Liver (tissue), 9 donors: ENCODE results near the gene ING1. TPM values are rescaled to one million over a fixed set of nuclear protein-coding genes. Genes with fewer than 3 reads are reported as not detected.
"Not testable (repeated sequence)": the region's sequence is repeated elsewhere in the genome, so short reads cannot be mapped to it uniquely, and the experiment has no call there.

ENCODE experiments used
- DNase-seq: peaks from one replicate; pipeline ENCODE4 v3.0.0-alpha.2; 2017; ENCODE audit warnings: low spot score
- H3K27ac ChIP-seq, 2 donors: one replicate each; pipeline ENCODE4 v1.7.0; 2013; ENCODE audit warnings: inconsistent platforms in 2 of 2, low read length in 2 of 2, control low read depth in 1 of 2, low read depth in 1 of 2, mild to moderate bottlenecking in 1 of 2
- H3K27me3 ChIP-seq, 4 donors: one replicate each; pipeline versions ENCODE4 v1.6.1 to v1.7.0; 2013; ENCODE audit warnings: low read length in 3 of 4, inconsistent platforms in 1 of 4, mild to moderate bottlenecking in 1 of 4, moderate library complexity in 1 of 4; ENCODE audit not compliant: control insufficient read depth in 4 of 4, insufficient read depth in 4 of 4
- H3K36me3 ChIP-seq, 4 donors: one replicate each; pipeline versions ENCODE4 v1.6.1 to v1.7.0; 2013; ENCODE audit warnings: low read length in 3 of 4, mild to moderate bottlenecking in 3 of 4, low read depth in 1 of 4, moderate library complexity in 1 of 4; ENCODE audit not compliant: control insufficient read depth in 4 of 4, insufficient read depth in 3 of 4
- H3K4me1 ChIP-seq, 4 donors: one replicate each; pipeline versions ENCODE4 v1.6.1 to v1.7.0; 2013; ENCODE audit warnings: low read length in 3 of 4, mild to moderate bottlenecking in 3 of 4, moderate library complexity in 1 of 4; ENCODE audit not compliant: control insufficient read depth in 4 of 4, insufficient read depth in 4 of 4
- H3K4me3 ChIP-seq, 3 donors: one replicate each; pipeline versions ENCODE4 v1.6.1 to v1.7.0; 2013; ENCODE audit warnings: low read length in 3 of 3, control low read depth in 1 of 3, low read depth in 1 of 3, mild to moderate bottlenecking in 1 of 3
- H3K9ac ChIP-seq, 2 donors: one replicate each; pipeline ENCODE4 v1.7.0; 2013; ENCODE audit warnings: low read length in 2 of 2, mild to moderate bottlenecking in 2 of 2, moderate library complexity in 2 of 2, control low read depth in 1 of 2, low read depth in 1 of 2
- H3K9me3 ChIP-seq, 4 donors: one replicate each; pipeline versions ENCODE4 v1.6.1 to v1.7.0; 2013; ENCODE audit warnings: low read length in 3 of 4; ENCODE audit not compliant: control insufficient read depth in 4 of 4
- FOXA1 ChIP-seq: IDR thresholded peaks from 2 replicates; pipeline ENCODE4 v1.6.1; 2016; ENCODE audit warnings: antibody characterized with exemption
- FOXA2 ChIP-seq: IDR thresholded peaks from 2 replicates; pipeline ENCODE4 v1.6.1; 2016; ENCODE audit warnings: antibody characterized with exemption
- HNF4G ChIP-seq: IDR thresholded peaks from 2 replicates; pipeline ENCODE4 v1.6.1; 2016; ENCODE audit warnings: antibody characterized with exemption
- JUND ChIP-seq, 2 donors: IDR thresholded peaks; 2 replicates each; pipeline ENCODE4 v1.6.1; 2016; ENCODE audit warnings: antibody characterized with exemption in 2 of 2
- NR2F2 ChIP-seq: IDR thresholded peaks from 2 replicates; pipeline ENCODE4 v1.6.1; 2016; ENCODE audit warnings: antibody characterized with exemption
- RAD21 ChIP-seq, 2 donors: IDR thresholded peaks; 2 replicates each; pipeline ENCODE4 v1.6.1; 2016; ENCODE audit warnings: antibody characterized with exemption in 2 of 2, mild to moderate bottlenecking in 2 of 2
- RXRA ChIP-seq, 2 donors: IDR thresholded peaks; 2 replicates each; pipeline ENCODE4 v1.6.1; 2017 to 2018; ENCODE audit warnings: antibody characterized with exemption in 2 of 2, mild to moderate bottlenecking in 1 of 2
- SP1 ChIP-seq: IDR thresholded peaks from 2 replicates; pipeline ENCODE4 v1.6.1; 2018; ENCODE audit warnings: antibody characterized with exemption, mild to moderate bottlenecking
- YY1 ChIP-seq: IDR thresholded peaks from 2 replicates; pipeline ENCODE4 v1.6.1; 2016; ENCODE audit warnings: antibody characterized with exemption, mild to moderate bottlenecking
- WGBS: extraction: QIAGEN DNeasy Blood & Tissue Kit; methylation state at CpG from one replicate; pipeline ENCODE4 v1.1.7; 2013; 5-methylcytosine and 5-hydroxymethylcytosine counted together
- polyA plus RNA-seq, 2 donors: library from polyadenylated mRNA; stranded (reverse) in 1 of 2; unstranded in 1 of 2; fragments of 200-250 nt in 1 of 2; fragments of >200 nt in 1 of 2; fragmentation: Nextera tagmentation in 1 of 2; extraction: Ambion mirVana in 1 of 2; gene quantifications; one replicate each; pipeline versions ENCODE4 v1.2.1 to v1.2.3, GENCODE V29; 2013 to 2015
- total RNA-seq, 2 donors: library from RNA; depleted of rRNA; stranded (reverse); fragments of >200 nt; gene quantifications; one replicate each; pipeline ENCODE4 v1.2.3, GENCODE V29; 2014
- TF ChIP-seq, protein P1 (sequence below): fragments of 150-350 bp; IDR thresholded peaks from 2 replicates; pipeline ENCODE4 v1.5.1; 2017; ENCODE audit warnings: improper control_type of control experiment, low read depth, low read length; ENCODE audit not compliant: missing input control
- TF ChIP-seq, protein P2 (sequence below): IDR thresholded peaks from 2 replicates; pipeline ENCODE4 v1.6.1; 2016; ENCODE audit warnings: antibody characterized with exemption, mild to moderate bottlenecking
- TF ChIP-seq, protein P3 (sequence below): IDR thresholded peaks from 2 replicates; pipeline ENCODE4 v1.6.1; 2016; ENCODE audit warnings: antibody characterized with exemption
- TF ChIP-seq, protein P4 (sequence below): IDR thresholded peaks from 2 replicates; pipeline ENCODE4 v1.6.1; 2016; ENCODE audit warnings: antibody characterized with exemption
- donor health status: healthy.
- donor health status: healthy.
- donor health status: healthy.
- donor health status: healthy.
- donor health status: healthy.

The ING1 gene
- total and polyA plus RNA-seq, 4 donors, result 7.5 to 14.1 (median 9.1) TPM

DNA sequence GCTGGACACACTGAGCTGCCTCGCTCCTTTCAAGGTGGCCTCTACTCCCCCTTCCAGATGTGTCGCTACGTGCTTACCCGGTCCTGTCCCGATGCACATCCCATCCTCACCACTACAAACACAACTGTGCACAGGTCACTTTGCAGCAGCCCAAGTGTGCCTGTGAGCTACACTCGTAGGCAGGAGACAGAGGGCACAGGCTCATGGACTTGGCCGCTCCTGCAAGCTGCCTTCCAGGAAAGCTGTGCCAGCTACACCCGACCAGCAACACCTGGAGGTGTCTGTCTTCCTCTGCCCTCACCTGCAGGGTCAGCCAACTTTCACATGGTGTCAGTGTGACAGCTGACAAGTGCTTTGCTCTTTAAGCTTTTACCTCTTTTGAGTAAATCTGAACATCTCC lies 23.0 kb upstream of the ING1 start:
- no peak overlapping the region for H3K27ac ChIP-seq
- peaks cover 0 to 4% (median 2%) of the 10 kb centered on the region in 4 donors for H3K4me1 ChIP-seq
- no peak overlapping the region for H3K4me3 ChIP-seq
- no peak overlapping the region for H3K9ac ChIP-seq
- no peak for DNase-seq
- no peaks in the 10 kb centered on the region for H3K27me3 ChIP-seq
- no peaks in the 10 kb centered on the region for H3K9me3 ChIP-seq
- TF ChIP-seq NR2F2, result no peak
- TF ChIP-seq FOXA2, result no peak
- TF ChIP-seq RAD21 (IDR thresholded peaks at IDR 0.05), result no peak
- TF ChIP-seq, protein P1, sequence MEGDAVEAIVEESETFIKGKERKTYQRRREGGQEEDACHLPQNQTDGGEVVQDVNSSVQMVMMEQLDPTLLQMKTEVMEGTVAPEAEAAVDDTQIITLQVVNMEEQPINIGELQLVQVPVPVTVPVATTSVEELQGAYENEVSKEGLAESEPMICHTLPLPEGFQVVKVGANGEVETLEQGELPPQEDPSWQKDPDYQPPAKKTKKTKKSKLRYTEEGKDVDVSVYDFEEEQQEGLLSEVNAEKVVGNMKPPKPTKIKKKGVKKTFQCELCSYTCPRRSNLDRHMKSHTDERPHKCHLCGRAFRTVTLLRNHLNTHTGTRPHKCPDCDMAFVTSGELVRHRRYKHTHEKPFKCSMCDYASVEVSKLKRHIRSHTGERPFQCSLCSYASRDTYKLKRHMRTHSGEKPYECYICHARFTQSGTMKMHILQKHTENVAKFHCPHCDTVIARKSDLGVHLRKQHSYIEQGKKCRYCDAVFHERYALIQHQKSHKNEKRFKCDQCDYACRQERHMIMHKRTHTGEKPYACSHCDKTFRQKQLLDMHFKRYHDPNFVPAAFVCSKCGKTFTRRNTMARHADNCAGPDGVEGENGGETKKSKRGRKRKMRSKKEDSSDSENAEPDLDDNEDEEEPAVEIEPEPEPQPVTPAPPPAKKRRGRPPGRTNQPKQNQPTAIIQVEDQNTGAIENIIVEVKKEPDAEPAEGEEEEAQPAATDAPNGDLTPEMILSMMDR, result no peak
- no peak for TF ChIP-seq YY1
- TF ChIP-seq JUND (IDR thresholded peaks at IDR 0.05), result no peak
- TF ChIP-seq RXRA (IDR thresholded peaks at IDR 0.05), result no peak
- TF ChIP-seq SP1, result no peak
- no peak for TF ChIP-seq HNF4G
- TF ChIP-seq, protein P2, sequence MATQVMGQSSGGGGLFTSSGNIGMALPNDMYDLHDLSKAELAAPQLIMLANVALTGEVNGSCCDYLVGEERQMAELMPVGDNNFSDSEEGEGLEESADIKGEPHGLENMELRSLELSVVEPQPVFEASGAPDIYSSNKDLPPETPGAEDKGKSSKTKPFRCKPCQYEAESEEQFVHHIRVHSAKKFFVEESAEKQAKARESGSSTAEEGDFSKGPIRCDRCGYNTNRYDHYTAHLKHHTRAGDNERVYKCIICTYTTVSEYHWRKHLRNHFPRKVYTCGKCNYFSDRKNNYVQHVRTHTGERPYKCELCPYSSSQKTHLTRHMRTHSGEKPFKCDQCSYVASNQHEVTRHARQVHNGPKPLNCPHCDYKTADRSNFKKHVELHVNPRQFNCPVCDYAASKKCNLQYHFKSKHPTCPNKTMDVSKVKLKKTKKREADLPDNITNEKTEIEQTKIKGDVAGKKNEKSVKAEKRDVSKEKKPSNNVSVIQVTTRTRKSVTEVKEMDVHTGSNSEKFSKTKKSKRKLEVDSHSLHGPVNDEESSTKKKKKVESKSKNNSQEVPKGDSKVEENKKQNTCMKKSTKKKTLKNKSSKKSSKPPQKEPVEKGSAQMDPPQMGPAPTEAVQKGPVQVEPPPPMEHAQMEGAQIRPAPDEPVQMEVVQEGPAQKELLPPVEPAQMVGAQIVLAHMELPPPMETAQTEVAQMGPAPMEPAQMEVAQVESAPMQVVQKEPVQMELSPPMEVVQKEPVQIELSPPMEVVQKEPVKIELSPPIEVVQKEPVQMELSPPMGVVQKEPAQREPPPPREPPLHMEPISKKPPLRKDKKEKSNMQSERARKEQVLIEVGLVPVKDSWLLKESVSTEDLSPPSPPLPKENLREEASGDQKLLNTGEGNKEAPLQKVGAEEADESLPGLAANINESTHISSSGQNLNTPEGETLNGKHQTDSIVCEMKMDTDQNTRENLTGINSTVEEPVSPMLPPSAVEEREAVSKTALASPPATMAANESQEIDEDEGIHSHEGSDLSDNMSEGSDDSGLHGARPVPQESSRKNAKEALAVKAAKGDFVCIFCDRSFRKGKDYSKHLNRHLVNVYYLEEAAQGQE, result no peak
- TF ChIP-seq, protein P3, sequence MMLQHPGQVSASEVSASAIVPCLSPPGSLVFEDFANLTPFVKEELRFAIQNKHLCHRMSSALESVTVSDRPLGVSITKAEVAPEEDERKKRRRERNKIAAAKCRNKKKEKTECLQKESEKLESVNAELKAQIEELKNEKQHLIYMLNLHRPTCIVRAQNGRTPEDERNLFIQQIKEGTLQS, result no peak
- H3K36me3 ChIP-seq, result peaks cover 0 to 6% (median 3%) of the 10 kb centered on the region in 4 donors
- WGBS, result 77% methylated on average over 8 of the region's 8 CpGs

DNA sequence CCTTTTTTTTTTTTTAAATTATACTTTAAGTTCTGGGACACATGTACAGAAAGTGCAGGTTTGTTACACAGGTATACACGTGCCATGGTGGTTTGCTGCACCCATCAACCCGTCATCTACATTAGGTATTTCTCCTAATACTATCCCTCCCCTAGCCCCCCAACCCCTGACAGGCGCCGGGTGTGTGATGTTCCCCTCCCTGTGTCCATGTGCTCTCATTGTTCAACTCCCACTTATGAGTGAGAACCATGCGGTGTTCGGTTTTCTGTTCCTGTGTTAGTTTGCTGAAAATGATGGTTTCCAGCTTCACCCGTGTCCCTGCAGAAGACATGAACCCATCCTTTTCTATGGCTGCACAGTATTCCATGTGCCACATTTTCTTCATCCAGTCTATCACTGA lies 17.7 kb upstream of the ING1 start:
- not testable (repeated sequence) for H3K9ac ChIP-seq, H3K27ac ChIP-seq, H3K4me1 ChIP-seq, H3K27me3 ChIP-seq, DNase-seq, H3K4me3 ChIP-seq, H3K9me3 ChIP-seq
- peaks cover 6 to 26% (median 14%) of the 10 kb centered on the region in 4 donors for H3K36me3 ChIP-seq
- WGBS, result 94% methylated on average over 7 of the region's 7 CpGs

DNA sequence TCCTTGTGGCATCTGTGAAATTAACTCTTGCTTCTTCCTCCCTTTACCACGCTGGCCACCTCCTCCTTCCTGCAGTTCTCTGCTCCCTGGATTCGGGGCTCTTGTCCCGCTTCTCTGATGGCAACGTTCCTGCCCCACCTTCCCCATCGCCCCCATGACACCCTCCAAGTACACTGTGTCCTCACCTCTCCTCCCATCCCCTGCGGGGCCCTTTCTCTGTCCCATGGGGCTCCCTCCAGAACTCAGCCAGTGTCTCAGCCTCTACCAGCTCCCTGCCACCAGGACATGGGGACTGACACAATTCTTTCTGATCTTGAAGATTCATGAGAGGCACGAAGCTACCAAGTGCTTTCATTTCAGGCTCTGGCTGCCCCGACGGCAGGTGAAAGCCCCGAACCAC lies 16.7 kb upstream of the ING1 start:
- Histone ChIP-seq H3K27me3 (no peaks in the 10 kb centered on the region), H3K4me3 (no peak overlapping the region), H3K4me1 (no peaks in the 10 kb centered on the region), H3K9me3 (no peaks in the 10 kb centered on the region), H3K36me3 (peaks cover 6 to 33% (median 14%) of the 10 kb centered on the region in 4 donors), H3K27ac (no peak overlapping the region), H3K9ac (no peak overlapping the region)
- 94% methylated on average over 10 of the region's 10 CpGs for WGBS
- DNase-seq, result no peak
- no peak for TF ChIP-seq YY1
- no peak for TF ChIP-seq FOXA1
- TF ChIP-seq, protein P4, sequence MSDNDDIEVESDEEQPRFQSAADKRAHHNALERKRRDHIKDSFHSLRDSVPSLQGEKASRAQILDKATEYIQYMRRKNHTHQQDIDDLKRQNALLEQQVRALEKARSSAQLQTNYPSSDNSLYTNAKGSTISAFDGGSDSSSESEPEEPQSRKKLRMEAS, result no peak
- no peak for TF ChIP-seq FOXA2
- TF ChIP-seq SP1, result no peak
